ENCODE data around the gene C6orf89.

C6orf89 gene

GRCh38 chr6:36852481-36853147 is 33.1 kb upstream of the C6orf89 start:
- DNase-seq (ENCODE audit: low spot score), result no peak

- no peak for DNase-seq (ENCODE audit: low spot score)
Measured at GRCh38 chr6:36853325-36853724, 32.4 kb upstream of the C6orf89 start.

- no peak for DNase-seq (ENCODE audit: low spot score)
Measured at GRCh38 chr6:36855750-36856149, 30.0 kb upstream of the C6orf89 start.

- DNase-seq (ENCODE audit: low spot score), result no peak
Measured at GRCh38 chr6:36856277-36856676, 29.5 kb upstream of the C6orf89 start.

- DNase-seq (ENCODE audit: low spot score), result no peak
Measured at GRCh38 chr6:36857325-36857724, 28.4 kb upstream of the C6orf89 start.

- DNase-seq (ENCODE audit: low spot score), result no peak
Measured at GRCh38 chr6:36858407-36858981, 27.3 kb upstream of the C6orf89 start.

- no peak for DNase-seq (ENCODE audit: low spot score)
Measured at GRCh38 chr6:36860126-36860525, 25.6 kb upstream of the C6orf89 start.

- DNase-seq (ENCODE audit: low spot score), result no peak
Measured at GRCh38 chr6:36862164-36862847, 23.4 kb upstream of the C6orf89 start.

GRCh38 chr6:36862848-36863382 is 22.8 kb upstream of the C6orf89 start:
- DNase-seq (ENCODE audit: low spot score), result no peak

- DNase-seq (ENCODE audit: low spot score), result no peak
Measured at GRCh38 chr6:36863670-36864540, 21.8 kb upstream of the C6orf89 start.

- DNase-seq (ENCODE audit: low spot score), result no peak
Measured at GRCh38 chr6:36865835-36866234, 19.9 kb upstream of the C6orf89 start.

- DNase-seq (ENCODE audit: low spot score), result no peak
Measured at GRCh38 chr6:36867471-36868224, 18.1 kb upstream of the C6orf89 start.

- no peak for DNase-seq (ENCODE audit: low spot score)
Measured at GRCh38 chr6:36871686-36872085, 14.1 kb upstream of the C6orf89 start.

- no peak for DNase-seq (ENCODE audit: low spot score)
Measured at GRCh38 chr6:36873115-36873514, 12.6 kb upstream of the C6orf89 start.

GRCh38 chr6:36873612-36874442 is 11.9 kb upstream of the C6orf89 start:
- no peak for DNase-seq (ENCODE audit: low spot score)

GRCh38 chr6:36874443-36875249 is 11.1 kb upstream of the C6orf89 start, which contains the start of gene PPIL1:
Gene PPIL1 (minus strand): TSS chr6:36874803. CDS start chr6:36874772, 31 bp downstream.
- DNase-seq (ENCODE audit: low spot score), result peak; percentile 94

- no peak for DNase-seq (ENCODE audit: low spot score)
Measured at GRCh38 chr6:36875250-36875633, 10.5 kb upstream of the C6orf89 start.

- DNase-seq (ENCODE audit: low spot score), result no peak
Measured at GRCh38 chr6:36884610-36885009, 1.1 kb upstream of the C6orf89 start.

GRCh38 chr6:36886950-36887618 is 1.3 kb downstream of the C6orf89 start:
- no peak for DNase-seq (ENCODE audit: low spot score)

Data from germinal center (tissue), 1 donor.